ENCODE data around the gene TMEM131.

Gene TMEM131

DNA sequence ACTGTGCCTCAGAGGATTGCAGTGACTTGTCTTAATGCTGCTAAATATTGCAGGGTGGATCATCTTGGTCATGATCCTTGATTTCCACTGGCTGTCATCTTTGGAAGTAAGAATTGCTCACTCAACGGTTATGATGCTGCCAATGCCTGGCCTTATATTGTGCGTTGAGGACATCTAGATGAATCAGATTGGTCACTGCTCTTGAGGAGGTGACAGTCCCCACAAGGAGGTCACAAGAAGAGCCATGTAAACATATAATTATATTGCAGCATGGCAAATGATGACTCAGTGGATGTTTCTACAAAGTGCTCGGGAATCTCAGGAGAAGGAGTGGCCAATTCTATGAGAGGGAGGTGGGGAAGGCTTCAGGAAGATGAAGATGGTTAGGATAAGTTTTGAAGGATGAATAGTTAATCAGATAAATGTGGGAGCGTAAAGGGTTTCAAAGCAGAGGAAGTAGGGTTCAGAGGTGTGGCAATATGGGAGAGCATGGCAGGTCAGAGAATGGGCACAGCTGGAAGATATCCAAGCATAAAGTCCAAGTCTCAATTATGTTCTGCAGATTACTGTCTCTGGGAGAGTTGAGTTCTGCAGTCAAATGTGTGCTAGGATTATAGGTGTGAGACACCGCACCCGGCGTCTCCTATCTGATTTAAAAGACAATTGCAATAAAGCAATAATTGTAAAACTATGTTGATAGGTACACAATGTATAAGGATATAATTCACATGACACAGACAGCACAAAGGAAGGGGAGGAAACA is 21.3 kb upstream of the TMEM131 start:
- Histone ChIP-seq H3K4me3 (replicated peaks; ENCODE audit: insufficient read depth, low read length) (no peak overlapping the region), H3K27me3 (ENCODE audit: insufficient read depth, poor library complexity, severe bottlenecking) (no peaks in the 10 kb centered on the region), H3K27ac (replicated peaks) (no peak overlapping the region)
- no peak for DNase-seq (ENCODE audit: low read depth in 1 of 2, low spot score in 1 of 2)
- TF ChIP-seq GABPA (IDR thresholded peaks at IDR 0.05; ENCODE audit: low read depth) (no peak), POLR2AphosphoS5 (IDR thresholded peaks at IDR 0.05; ENCODE audit: low read depth) (no peak), SPI1 (IDR thresholded peaks at IDR 0.05; ENCODE audit: borderline replicate concordance, low read depth) (no peak)
- TF ChIP-seq, protein P1, sequence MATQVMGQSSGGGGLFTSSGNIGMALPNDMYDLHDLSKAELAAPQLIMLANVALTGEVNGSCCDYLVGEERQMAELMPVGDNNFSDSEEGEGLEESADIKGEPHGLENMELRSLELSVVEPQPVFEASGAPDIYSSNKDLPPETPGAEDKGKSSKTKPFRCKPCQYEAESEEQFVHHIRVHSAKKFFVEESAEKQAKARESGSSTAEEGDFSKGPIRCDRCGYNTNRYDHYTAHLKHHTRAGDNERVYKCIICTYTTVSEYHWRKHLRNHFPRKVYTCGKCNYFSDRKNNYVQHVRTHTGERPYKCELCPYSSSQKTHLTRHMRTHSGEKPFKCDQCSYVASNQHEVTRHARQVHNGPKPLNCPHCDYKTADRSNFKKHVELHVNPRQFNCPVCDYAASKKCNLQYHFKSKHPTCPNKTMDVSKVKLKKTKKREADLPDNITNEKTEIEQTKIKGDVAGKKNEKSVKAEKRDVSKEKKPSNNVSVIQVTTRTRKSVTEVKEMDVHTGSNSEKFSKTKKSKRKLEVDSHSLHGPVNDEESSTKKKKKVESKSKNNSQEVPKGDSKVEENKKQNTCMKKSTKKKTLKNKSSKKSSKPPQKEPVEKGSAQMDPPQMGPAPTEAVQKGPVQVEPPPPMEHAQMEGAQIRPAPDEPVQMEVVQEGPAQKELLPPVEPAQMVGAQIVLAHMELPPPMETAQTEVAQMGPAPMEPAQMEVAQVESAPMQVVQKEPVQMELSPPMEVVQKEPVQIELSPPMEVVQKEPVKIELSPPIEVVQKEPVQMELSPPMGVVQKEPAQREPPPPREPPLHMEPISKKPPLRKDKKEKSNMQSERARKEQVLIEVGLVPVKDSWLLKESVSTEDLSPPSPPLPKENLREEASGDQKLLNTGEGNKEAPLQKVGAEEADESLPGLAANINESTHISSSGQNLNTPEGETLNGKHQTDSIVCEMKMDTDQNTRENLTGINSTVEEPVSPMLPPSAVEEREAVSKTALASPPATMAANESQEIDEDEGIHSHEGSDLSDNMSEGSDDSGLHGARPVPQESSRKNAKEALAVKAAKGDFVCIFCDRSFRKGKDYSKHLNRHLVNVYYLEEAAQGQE (IDR thresholded peaks at IDR 0.05; ENCODE audit: insufficient replicate concordance, low read depth), result no peak
- TF ChIP-seq, protein P2, sequence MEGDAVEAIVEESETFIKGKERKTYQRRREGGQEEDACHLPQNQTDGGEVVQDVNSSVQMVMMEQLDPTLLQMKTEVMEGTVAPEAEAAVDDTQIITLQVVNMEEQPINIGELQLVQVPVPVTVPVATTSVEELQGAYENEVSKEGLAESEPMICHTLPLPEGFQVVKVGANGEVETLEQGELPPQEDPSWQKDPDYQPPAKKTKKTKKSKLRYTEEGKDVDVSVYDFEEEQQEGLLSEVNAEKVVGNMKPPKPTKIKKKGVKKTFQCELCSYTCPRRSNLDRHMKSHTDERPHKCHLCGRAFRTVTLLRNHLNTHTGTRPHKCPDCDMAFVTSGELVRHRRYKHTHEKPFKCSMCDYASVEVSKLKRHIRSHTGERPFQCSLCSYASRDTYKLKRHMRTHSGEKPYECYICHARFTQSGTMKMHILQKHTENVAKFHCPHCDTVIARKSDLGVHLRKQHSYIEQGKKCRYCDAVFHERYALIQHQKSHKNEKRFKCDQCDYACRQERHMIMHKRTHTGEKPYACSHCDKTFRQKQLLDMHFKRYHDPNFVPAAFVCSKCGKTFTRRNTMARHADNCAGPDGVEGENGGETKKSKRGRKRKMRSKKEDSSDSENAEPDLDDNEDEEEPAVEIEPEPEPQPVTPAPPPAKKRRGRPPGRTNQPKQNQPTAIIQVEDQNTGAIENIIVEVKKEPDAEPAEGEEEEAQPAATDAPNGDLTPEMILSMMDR (IDR thresholded peaks at IDR 0.05; ENCODE audit: insufficient read depth, low read length), result no peak

DNA sequence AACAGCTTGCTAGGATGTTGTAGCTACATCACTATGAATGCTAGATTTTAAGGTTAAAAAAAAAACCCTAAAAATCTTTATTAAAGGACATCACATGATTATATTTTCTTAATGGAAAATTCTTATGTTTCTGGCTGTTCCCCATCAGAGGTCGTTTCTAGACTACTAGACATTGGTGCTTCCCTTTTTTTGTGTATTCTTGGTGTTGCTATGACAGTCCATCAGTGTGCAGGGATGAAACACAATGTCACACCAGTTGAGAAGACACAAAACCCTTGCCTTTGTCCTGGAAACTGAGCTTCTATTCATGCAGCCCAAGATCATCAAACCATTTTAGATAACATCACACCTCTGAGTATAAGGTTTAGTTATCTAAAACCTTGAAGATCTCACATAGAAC is 19.9 kb upstream of the TMEM131 start:
- no peak overlapping the region for H3K4me3 ChIP-seq (replicated peaks; ENCODE audit: insufficient read depth, low read length)
- TF ChIP-seq GABPA (IDR thresholded peaks at IDR 0.05; ENCODE audit: low read depth), result no peak
- no peak for TF ChIP-seq SPI1 (IDR thresholded peaks at IDR 0.05; ENCODE audit: borderline replicate concordance, low read depth)
- no peak for TF ChIP-seq POLR2AphosphoS5 (IDR thresholded peaks at IDR 0.05; ENCODE audit: low read depth)
- TF ChIP-seq, protein P1 (IDR thresholded peaks at IDR 0.05; ENCODE audit: insufficient replicate concordance, low read depth), result no peak
- TF ChIP-seq, protein P2 (IDR thresholded peaks at IDR 0.05; ENCODE audit: insufficient read depth, low read length), result no peak
- H3K27ac ChIP-seq (replicated peaks), result no peak overlapping the region
- H3K27me3 ChIP-seq (ENCODE audit: insufficient read depth, poor library complexity, severe bottlenecking), result no peaks in the 10 kb centered on the region
- no peak for DNase-seq (ENCODE audit: low read depth in 1 of 2, low spot score in 1 of 2)

DNA sequence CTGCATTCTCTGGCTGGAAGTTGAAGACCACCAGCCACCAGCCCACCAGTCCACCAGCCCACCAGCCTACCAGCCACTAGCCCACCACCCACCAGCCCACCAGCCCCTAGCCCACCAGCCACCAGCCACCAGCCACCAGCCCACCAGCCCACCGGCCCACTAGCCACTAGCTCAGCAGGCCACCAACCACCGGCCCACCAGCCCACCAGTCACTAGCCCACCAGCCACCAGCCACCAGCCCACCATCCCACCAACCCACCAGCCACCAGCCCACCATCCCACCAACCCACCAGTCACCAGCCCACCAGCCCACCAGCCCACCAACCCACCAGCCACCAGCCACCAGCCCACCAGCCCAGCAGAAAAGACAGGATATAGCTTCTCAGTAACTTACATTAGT is 18.6 kb upstream of the TMEM131 start:
- TF ChIP-seq POLR2AphosphoS5 (IDR thresholded peaks at IDR 0.05; ENCODE audit: low read depth) (no peak), SPI1 (IDR thresholded peaks at IDR 0.05; ENCODE audit: borderline replicate concordance, low read depth) (no peak), GABPA (IDR thresholded peaks at IDR 0.05; ENCODE audit: low read depth) (no peak)
- TF ChIP-seq, protein P1 (IDR thresholded peaks at IDR 0.05; ENCODE audit: insufficient replicate concordance, low read depth), result no peak
- TF ChIP-seq, protein P2 (IDR thresholded peaks at IDR 0.05; ENCODE audit: insufficient read depth, low read length), result no peak
- H3K4me3 ChIP-seq (replicated peaks; ENCODE audit: insufficient read depth, low read length), result no peak overlapping the region
- H3K27me3 ChIP-seq (ENCODE audit: insufficient read depth, poor library complexity, severe bottlenecking), result no peaks in the 10 kb centered on the region
- no peak for DNase-seq (ENCODE audit: low read depth in 1 of 2, low spot score in 1 of 2)
- no peak overlapping the region for H3K27ac ChIP-seq (replicated peaks)

Measured in HL-60 (cell line).